NCI-H82 (cell line): ENCODE data around the gene RPS6KB2.
"Not testable (repeated sequence)": the region's sequence is repeated elsewhere in the genome, so short reads cannot be mapped to it uniquely, and the experiment has no call there.

Experiments
- DNase-seq: peaks from one replicate; lab custom pipeline; 2025; lab: John Stamatoyannopoulos, UW

Gene RPS6KB2

GRCh38 chr11:67466962-67467771, 38.9 kb downstream of the RPS6KB2 start:
- no peak for DNase-seq

GRCh38 chr11:67468056-67468455, 39.8 kb downstream of the RPS6KB2 start:
- no peak for DNase-seq

GRCh38 chr11:67468456-67468758, 40.1 kb downstream of the RPS6KB2 start:
- peak; percentile 30 for DNase-seq

- peak; percentile 94 for DNase-seq
These were observed 40.6 kb downstream of the RPS6KB2 start, which contains the start of gene TMEM134 for GRCh38 chr11:67468759-67469507. TSS of gene TMEM134 (minus strand) at chr11:67469251. CDS start at chr11:67469192, 59 bp downstream.

GRCh38 chr11:67469508-67469811, 41.2 kb downstream of the RPS6KB2 start:
- no peak for DNase-seq

GRCh38 chr11:67470337-67471002, 42.2 kb downstream of the RPS6KB2 start:
- DNase-seq, result no peak

GRCh38 chr11:67472882-67473281, 44.6 kb downstream of the RPS6KB2 start:
- DNase-seq, result no peak

GRCh38 chr11:67476692-67477091, 48.4 kb downstream of the RPS6KB2 start:
- not testable (repeated sequence) for DNase-seq

- DNase-seq, result not testable (repeated sequence)
These were observed 49.2 kb downstream of the RPS6KB2 start for GRCh38 chr11:67477344-67478050.

- no peak for DNase-seq
These were observed 54.1 kb downstream of the RPS6KB2 start for GRCh38 chr11:67482275-67482826.

GRCh38 chr11:67482827-67483798, 54.8 kb downstream of the RPS6KB2 start, which contains the start of gene AIP:
TSS of gene AIP (plus strand) at chr11:67483026. CDS start at chr11:67483159, 133 bp downstream.
- DNase-seq, result peak; percentile 97

GRCh38 chr11:67483831-67484665, 55.8 kb downstream of the RPS6KB2 start:
- DNase-seq, result no peak

GRCh38 chr11:67484847-67485311, 56.6 kb downstream of the RPS6KB2 start:
- no peak for DNase-seq
